Measurements from ENCODE around the gene SBNO2. TPM values are rescaled to one million over a fixed set of nuclear protein-coding genes. Genes with fewer than 3 reads are reported as not detected.

The SBNO2 gene
- total and polyA plus RNA-seq, 4 donors: 2.2 to 25.0 (median 15.0) TPM

- Histone ChIP-seq H3K4me1 (ENCODE audit: control insufficient read depth in 4 of 4, insufficient read depth in 4 of 4, low read length in 3 of 4) (peaks cover 2 to 31% (median 14%) of the 10 kb centered on the region in 4 donors), H3K27ac (ENCODE audit: low read depth in 1 of 2, low read length in 2 of 2) (peak within 1 kb of the TSS; percentile 76 to 79), H3K36me3 (ENCODE audit: control insufficient read depth in 4 of 4, insufficient read depth in 3 of 4, low read depth in 1 of 4, low read length in 3 of 4) (no peaks in the 10 kb centered on the region), H3K27me3 (ENCODE audit: control insufficient read depth in 4 of 4, insufficient read depth in 4 of 4, low read length in 3 of 4) (peaks cover 0 to 7% (median 2%) of the 10 kb centered on the region in 4 donors), H3K9ac (ENCODE audit: low read depth in 1 of 2, low read length in 2 of 2) (peak within 1 kb of the TSS in 1 of 2 donors; percentile 14), H3K4me3 (ENCODE audit: low read depth in 1 of 3, low read length in 3 of 3) (peak within 1 kb of the TSS; percentile 2 to 56 (median 54)), H3K9me3 (ENCODE audit: control insufficient read depth in 4 of 4, low read length in 3 of 4) (no peaks in the 10 kb centered on the region)
- no peak for DNase-seq (ENCODE audit: low spot score)
- WGBS: 5% methylated on average over 61 of the region's 61 CpGs
- no peak for TF ChIP-seq NR2F2 (IDR thresholded peaks at IDR 0.05)
- TF ChIP-seq HNF4A (conservative IDR thresholded peaks at IDR 0.05): no peak
- no peak for TF ChIP-seq FOXA2 (IDR thresholded peaks at IDR 0.05)
- TF ChIP-seq RXRA (IDR thresholded peaks at IDR 0.05): no peak
- TF ChIP-seq EGR1 (IDR thresholded peaks at IDR 0.05; ENCODE audit: low read depth in 2 of 2): no peak
- TF ChIP-seq MAX (IDR thresholded peaks at IDR 0.05): no peak
- TF ChIP-seq GABPA (IDR thresholded peaks at IDR 0.05 in 1 of 2, conservative IDR thresholded peaks at IDR 0.05 in 1 of 2): no peak
- TF ChIP-seq SP1 (IDR thresholded peaks at IDR 0.05): no peak
- no peak for TF ChIP-seq ATF3 (IDR thresholded peaks at IDR 0.05)
- no peak for TF ChIP-seq FOXA1 (IDR thresholded peaks at IDR 0.05)
- TF ChIP-seq RAD21 (IDR thresholded peaks at IDR 0.05): no peak
- no peak for TF ChIP-seq ZBTB33 (IDR thresholded peaks at IDR 0.05)
These were observed 107.2 kb downstream of the SBNO2 start, which contains the start of gene ARHGAP45 for GRCh38 chr19:1066748-1067340. Gene ARHGAP45 (plus strand): TSS chr19:1067167. CDS start chr19:1067406, 239 bp downstream.

GRCh38 chr19:1066251-1066747, 107.8 kb downstream of the SBNO2 start:
- no peak for DNase-seq (ENCODE audit: low spot score)
- Histone ChIP-seq H3K9me3 (ENCODE audit: control insufficient read depth in 4 of 4, low read length in 3 of 4) (no peaks in the 10 kb centered on the region), H3K9ac (ENCODE audit: low read depth in 1 of 2, low read length in 2 of 2) (no peak overlapping the region), H3K36me3 (ENCODE audit: control insufficient read depth in 4 of 4, insufficient read depth in 3 of 4, low read depth in 1 of 4, low read length in 3 of 4) (no peaks in the 10 kb centered on the region), H3K4me3 (ENCODE audit: low read depth in 1 of 3, low read length in 3 of 3) (no peak overlapping the region), H3K27ac (ENCODE audit: low read depth in 1 of 2, low read length in 2 of 2) (no peak overlapping the region), H3K4me1 (ENCODE audit: control insufficient read depth in 4 of 4, insufficient read depth in 4 of 4, low read length in 3 of 4) (peaks cover 2 to 27% (median 13%) of the 10 kb centered on the region in 4 donors), H3K27me3 (ENCODE audit: control insufficient read depth in 4 of 4, insufficient read depth in 4 of 4, low read length in 3 of 4) (peaks cover 0 to 7% (median 2%) of the 10 kb centered on the region in 4 donors)
- TF ChIP-seq YY1 (IDR thresholded peaks at IDR 0.05) (no peak), JUND (IDR thresholded peaks at IDR 0.05) (no peak), NR2F2 (IDR thresholded peaks at IDR 0.05) (no peak), EGR1 (IDR thresholded peaks at IDR 0.05; ENCODE audit: low read depth in 2 of 2) (no peak), SP1 (IDR thresholded peaks at IDR 0.05) (no peak), REST (IDR thresholded peaks at IDR 0.05) (no peak), ZBTB33 (IDR thresholded peaks at IDR 0.05) (no peak), ATF3 (IDR thresholded peaks at IDR 0.05) (no peak), RXRA (IDR thresholded peaks at IDR 0.05) (no peak), MAX (IDR thresholded peaks at IDR 0.05) (no peak), FOXA1 (IDR thresholded peaks at IDR 0.05) (no peak)
- 35% methylated on average over 17 of the region's 17 CpGs for WGBS

Measured in liver (tissue), 9 donors.